HepG2 (cell line): ENCODE results near the gene IRGM. TPM values are rescaled to one million over a fixed set of nuclear protein-coding genes. Genes with fewer than 3 reads are reported as not detected.

ENCODE experiments used
- AGO1 ChIP-seq: fragments of 200-400 bp; formaldehyde crosslinking; IDR thresholded peaks from 2 replicates; pipeline ENCODE4 v1.6.1; 2017; ENCODE audit warnings: mild to moderate bottlenecking, low read depth, low read length, moderate library complexity; ENCODE audit not compliant: poor library complexity, severe bottlenecking
- FOXA1 ChIP-seq, 2 experiments: fragments of 450-650 bp in 1 of 2; sonication (generic) in 1 of 2; formaldehyde crosslinking in 1 of 2; IDR thresholded peaks; 2 replicates each; pipeline versions ENCODE4 v1.4.0 to v1.6.1; 2016 to 2020; ENCODE audit warnings: missing genetic modification reagents in 1 of 2
- PHF20 ChIP-seq: sonication (generic); formaldehyde crosslinking; IDR thresholded peaks from 2 replicates; pipeline ENCODE4 v1.5.0; 2020; ENCODE audit warnings: mild to moderate bottlenecking, missing genetic modification reagents
- SALL1 ChIP-seq: sonication (generic); formaldehyde crosslinking; IDR thresholded peaks from 2 replicates; pipeline ENCODE4 v1.8.0; 2022; ENCODE audit warnings: mild to moderate bottlenecking, missing genetic modification reagents
- SNAPC2 ChIP-seq: sonication (generic); formaldehyde crosslinking; IDR thresholded peaks from 2 replicates; pipeline ENCODE4 v1.8.1; 2022; ENCODE audit warnings: mild to moderate bottlenecking, missing genetic modification reagents
- ZNF225 ChIP-seq: sonication (generic); formaldehyde crosslinking; IDR thresholded peaks from 2 replicates; pipeline ENCODE4 v1.4.0; 2020; ENCODE audit warnings: mild to moderate bottlenecking, missing genetic modification reagents
- ZNF644 ChIP-seq: IDR thresholded peaks from 2 replicates; pipeline ENCODE4 v1.6.1; 2016; ENCODE audit warnings: low read depth
- ZNF670 ChIP-seq: sonication (generic); formaldehyde crosslinking; IDR thresholded peaks from 2 replicates; pipeline ENCODE4 v1.8.0; 2022; ENCODE audit warnings: mild to moderate bottlenecking, missing genetic modification reagents, borderline replicate concordance
- polyA plus RNA-seq, 8 experiments: library from polyadenylated mRNA; depleted of rRNA in 3 of 8; stranded (reverse) in 7 of 8; unstranded in 1 of 8; fragments of >200 nt; fragmentation: Illumina TruSeq in 4 of 8; extraction: Trizol in 4 of 8; gene quantifications; 2 replicates each; pipeline versions ENCODE4 v1.2.1 to v1.2.3, GENCODE V29; 2011 to 2016; ENCODE audit warnings: low read depth in 4 of 8, missing spikeins in 1 of 8, mixed read lengths in 1 of 8; ENCODE audit not compliant: insufficient read depth in 1 of 8
- total RNA-seq, 5 experiments: library from RNA; depleted of rRNA; stranded (reverse); fragments of >200 nt; fragmentation: Illumina TruSeq; extraction: Trizol; gene quantifications; 2 replicates each; pipeline ENCODE4 v1.2.3, GENCODE V29; 2016; ENCODE audit warnings: low read depth in 1 of 5
- TF ChIP-seq, protein P1 (sequence below): sonication (generic); formaldehyde crosslinking; IDR thresholded peaks from 2 replicates; pipeline ENCODE4 v1.4.0; 2020; ENCODE audit warnings: missing genetic modification reagents
- TF ChIP-seq, protein P2 (sequence below): sonication (generic); formaldehyde crosslinking; IDR thresholded peaks from 2 replicates; pipeline ENCODE4 v1.4.0; 2020; ENCODE audit warnings: missing genetic modification reagents
- TF ChIP-seq, protein P3 (sequence below), 2 experiments: sonication (generic) in 1 of 2; formaldehyde crosslinking in 1 of 2; IDR thresholded peaks; 2 replicates each; pipeline versions ENCODE4 v1.4.0 to v1.6.1; 2018 to 2020; ENCODE audit warnings: missing genetic modification reagents in 2 of 2, borderline replicate concordance in 1 of 2, low read depth in 1 of 2, mild to moderate bottlenecking in 1 of 2, missing biosample characterization in 1 of 2
- TF ChIP-seq, protein P4 (sequence below): sonication (generic); formaldehyde crosslinking; IDR thresholded peaks from 2 replicates; pipeline ENCODE4 v1.4.0; 2020; ENCODE audit warnings: missing genetic modification reagents, mild to moderate bottlenecking, borderline replicate concordance
- TF ChIP-seq, protein P5 (sequence below): sonication (generic); formaldehyde crosslinking; IDR thresholded peaks from 2 replicates; pipeline ENCODE4 v1.9.0; 2021; ENCODE audit warnings: missing genetic modification reagents, borderline replicate concordance

The IRGM gene
- total and polyA plus RNA-seq, 2 of the 13 experiments (the other 11 are each of a cell fraction or from before 2014, with no cell fraction given), result not detected

DNA sequence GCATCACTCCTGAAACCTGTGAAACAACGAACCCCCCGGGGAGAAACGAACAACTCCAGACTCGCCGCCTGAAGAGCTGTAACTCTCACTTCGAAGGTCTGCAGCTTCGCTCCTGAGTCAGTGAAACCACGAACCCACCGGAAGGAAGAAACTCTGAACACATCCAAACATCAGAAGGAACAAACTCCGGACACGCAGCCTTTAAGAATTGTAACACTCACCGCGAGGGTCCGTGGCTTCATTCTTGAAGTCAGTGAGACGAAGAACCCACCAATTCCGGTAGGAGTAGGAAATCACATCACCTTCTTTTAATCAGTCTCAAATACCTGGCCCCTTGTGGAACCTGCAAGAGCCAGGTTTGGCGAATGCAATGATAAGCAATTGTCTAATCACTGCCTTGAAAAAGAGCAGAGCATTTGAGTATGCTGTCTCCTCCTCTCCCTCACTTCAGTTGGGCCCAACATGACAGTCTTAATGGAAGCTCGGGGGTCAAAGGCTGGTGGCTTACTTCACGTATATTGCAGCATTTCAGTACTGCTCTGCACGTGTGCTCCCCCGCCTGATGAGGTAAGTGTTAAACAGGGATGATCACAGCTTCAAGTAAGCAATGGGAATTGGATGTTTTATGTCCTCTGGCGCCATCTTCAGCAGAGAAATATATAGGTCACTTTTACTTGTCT is 473 bp downstream of the IRGM start (continued):
- TF ChIP-seq FOXA1 (IDR thresholded peaks at IDR 0.05) (no peak), FOXA1 (CRISPR knock-in tag; IDR thresholded peaks at IDR 0.05) (0 out of 2 replicates have a peak, but pooled peaks have one; percentile 27), ZNF644 (no peak), AGO1 (no peak), SALL1 (peak; percentile 45; the same call in 1 of the 2 replicates), ZNF225 (CRISPR knock-in tag) (no peak), ZNF670 (CRISPR knock-in tag) (no peak), PHF20 (no peak), SNAPC2 (CRISPR knock-in tag) (no peak)
- TF ChIP-seq, protein P1, sequence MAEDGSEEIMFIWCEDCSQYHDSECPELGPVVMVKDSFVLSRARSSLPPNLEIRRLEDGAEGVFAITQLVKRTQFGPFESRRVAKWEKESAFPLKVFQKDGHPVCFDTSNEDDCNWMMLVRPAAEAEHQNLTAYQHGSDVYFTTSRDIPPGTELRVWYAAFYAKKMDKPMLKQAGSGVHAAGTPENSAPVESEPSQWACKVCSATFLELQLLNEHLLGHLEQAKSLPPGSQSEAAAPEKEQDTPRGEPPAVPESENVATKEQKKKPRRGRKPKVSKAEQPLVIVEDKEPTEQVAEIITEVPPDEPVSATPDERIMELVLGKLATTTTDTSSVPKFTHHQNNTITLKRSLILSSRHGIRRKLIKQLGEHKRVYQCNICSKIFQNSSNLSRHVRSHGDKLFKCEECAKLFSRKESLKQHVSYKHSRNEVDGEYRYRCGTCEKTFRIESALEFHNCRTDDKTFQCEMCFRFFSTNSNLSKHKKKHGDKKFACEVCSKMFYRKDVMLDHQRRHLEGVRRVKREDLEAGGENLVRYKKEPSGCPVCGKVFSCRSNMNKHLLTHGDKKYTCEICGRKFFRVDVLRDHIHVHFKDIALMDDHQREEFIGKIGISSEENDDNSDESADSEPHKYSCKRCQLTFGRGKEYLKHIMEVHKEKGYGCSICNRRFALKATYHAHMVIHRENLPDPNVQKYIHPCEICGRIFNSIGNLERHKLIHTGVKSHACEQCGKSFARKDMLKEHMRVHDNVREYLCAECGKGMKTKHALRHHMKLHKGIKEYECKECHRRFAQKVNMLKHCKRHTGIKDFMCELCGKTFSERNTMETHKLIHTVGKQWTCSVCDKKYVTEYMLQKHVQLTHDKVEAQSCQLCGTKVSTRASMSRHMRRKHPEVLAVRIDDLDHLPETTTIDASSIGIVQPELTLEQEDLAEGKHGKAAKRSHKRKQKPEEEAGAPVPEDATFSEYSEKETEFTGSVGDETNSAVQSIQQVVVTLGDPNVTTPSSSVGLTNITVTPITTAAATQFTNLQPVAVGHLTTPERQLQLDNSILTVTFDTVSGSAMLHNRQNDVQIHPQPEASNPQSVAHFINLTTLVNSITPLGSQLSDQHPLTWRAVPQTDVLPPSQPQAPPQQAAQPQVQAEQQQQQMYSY (CRISPR knock-in tag), result no peak
- TF ChIP-seq, protein P2, sequence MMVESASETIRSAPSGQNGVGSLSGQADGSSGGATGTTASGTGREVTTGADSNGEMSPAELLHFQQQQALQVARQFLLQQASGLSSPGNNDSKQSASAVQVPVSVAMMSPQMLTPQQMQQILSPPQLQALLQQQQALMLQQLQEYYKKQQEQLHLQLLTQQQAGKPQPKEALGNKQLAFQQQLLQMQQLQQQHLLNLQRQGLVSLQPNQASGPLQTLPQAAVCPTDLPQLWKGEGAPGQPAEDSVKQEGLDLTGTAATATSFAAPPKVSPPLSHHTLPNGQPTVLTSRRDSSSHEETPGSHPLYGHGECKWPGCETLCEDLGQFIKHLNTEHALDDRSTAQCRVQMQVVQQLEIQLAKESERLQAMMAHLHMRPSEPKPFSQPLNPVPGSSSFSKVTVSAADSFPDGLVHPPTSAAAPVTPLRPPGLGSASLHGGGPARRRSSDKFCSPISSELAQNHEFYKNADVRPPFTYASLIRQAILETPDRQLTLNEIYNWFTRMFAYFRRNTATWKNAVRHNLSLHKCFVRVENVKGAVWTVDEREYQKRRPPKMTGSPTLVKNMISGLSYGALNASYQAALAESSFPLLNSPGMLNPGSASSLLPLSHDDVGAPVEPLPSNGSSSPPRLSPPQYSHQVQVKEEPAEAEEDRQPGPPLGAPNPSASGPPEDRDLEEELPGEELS, result peak; percentile 45; the same call in 1 of the 2 replicates
- TF ChIP-seq, protein P3, sequence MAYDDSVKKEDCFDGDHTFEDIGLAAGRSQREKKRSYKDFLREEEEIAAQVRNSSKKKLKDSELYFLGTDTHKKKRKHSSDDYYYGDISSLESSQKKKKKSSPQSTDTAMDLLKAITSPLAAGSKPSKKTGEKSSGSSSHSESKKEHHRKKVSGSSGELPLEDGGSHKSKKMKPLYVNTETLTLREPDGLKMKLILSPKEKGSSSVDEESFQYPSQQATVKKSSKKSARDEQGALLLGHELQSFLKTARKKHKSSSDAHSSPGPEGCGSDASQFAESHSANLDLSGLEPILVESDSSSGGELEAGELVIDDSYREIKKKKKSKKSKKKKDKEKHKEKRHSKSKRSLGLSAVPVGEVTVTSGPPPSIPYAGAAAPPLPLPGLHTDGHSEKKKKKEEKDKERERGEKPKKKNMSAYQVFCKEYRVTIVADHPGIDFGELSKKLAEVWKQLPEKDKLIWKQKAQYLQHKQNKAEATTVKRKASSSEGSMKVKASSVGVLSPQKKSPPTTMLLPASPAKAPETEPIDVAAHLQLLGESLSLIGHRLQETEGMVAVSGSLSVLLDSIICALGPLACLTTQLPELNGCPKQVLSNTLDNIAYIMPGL (CRISPR knock-in tag; IDR thresholded peaks at IDR 0.05; ENCODE audit: borderline replicate concordance in 1 of 2, low read depth in 1 of 2), result peak; percentile 34 to 36; a peak in 2 of 4 replicates
- TF ChIP-seq, protein P4, sequence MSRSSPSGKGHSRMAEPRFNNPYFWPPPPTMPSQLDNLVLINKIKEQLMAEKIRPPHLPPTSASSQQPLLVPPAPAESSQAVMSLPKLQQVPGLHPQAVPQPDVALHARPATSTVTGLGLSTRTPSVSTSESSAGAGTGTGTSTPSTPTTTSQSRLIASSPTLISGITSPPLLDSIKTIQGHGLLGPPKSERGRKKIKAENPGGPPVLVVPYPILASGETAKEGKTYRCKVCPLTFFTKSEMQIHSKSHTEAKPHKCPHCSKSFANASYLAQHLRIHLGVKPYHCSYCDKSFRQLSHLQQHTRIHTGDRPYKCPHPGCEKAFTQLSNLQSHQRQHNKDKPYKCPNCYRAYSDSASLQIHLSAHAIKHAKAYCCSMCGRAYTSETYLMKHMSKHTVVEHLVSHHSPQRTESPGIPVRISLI (CRISPR knock-in tag), result no peak
- TF ChIP-seq, protein P5, sequence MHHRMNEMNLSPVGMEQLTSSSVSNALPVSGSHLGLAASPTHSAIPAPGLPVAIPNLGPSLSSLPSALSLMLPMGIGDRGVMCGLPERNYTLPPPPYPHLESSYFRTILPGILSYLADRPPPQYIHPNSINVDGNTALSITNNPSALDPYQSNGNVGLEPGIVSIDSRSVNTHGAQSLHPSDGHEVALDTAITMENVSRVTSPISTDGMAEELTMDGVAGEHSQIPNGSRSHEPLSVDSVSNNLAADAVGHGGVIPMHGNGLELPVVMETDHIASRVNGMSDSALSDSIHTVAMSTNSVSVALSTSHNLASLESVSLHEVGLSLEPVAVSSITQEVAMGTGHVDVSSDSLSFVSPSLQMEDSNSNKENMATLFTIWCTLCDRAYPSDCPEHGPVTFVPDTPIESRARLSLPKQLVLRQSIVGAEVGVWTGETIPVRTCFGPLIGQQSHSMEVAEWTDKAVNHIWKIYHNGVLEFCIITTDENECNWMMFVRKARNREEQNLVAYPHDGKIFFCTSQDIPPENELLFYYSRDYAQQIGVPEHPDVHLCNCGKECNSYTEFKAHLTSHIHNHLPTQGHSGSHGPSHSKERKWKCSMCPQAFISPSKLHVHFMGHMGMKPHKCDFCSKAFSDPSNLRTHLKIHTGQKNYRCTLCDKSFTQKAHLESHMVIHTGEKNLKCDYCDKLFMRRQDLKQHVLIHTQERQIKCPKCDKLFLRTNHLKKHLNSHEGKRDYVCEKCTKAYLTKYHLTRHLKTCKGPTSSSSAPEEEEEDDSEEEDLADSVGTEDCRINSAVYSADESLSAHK, result no peak
